ENCODE data around the gene BTBD16.

DNA sequence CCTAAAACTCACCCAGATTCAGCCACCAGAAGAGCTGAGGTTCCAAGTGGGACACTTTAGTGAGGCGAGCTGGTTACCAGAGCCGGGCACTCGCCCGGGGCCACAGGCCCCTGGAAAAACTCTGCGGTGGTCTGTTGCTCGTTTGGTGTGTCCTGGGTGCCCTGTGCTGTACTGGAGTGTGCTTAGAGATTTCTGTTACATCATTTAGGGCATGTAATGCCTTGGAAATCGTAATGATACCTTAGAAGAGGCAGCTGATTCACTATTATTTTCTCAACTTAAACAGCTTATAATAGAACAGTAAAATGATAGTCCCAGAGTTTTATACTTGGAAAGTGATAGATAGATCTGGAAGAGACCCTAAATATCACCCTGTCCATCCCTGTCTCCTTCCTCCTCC, 48.5 kb upstream of the BTBD16 start:
- TF ChIP-seq, protein P1, sequence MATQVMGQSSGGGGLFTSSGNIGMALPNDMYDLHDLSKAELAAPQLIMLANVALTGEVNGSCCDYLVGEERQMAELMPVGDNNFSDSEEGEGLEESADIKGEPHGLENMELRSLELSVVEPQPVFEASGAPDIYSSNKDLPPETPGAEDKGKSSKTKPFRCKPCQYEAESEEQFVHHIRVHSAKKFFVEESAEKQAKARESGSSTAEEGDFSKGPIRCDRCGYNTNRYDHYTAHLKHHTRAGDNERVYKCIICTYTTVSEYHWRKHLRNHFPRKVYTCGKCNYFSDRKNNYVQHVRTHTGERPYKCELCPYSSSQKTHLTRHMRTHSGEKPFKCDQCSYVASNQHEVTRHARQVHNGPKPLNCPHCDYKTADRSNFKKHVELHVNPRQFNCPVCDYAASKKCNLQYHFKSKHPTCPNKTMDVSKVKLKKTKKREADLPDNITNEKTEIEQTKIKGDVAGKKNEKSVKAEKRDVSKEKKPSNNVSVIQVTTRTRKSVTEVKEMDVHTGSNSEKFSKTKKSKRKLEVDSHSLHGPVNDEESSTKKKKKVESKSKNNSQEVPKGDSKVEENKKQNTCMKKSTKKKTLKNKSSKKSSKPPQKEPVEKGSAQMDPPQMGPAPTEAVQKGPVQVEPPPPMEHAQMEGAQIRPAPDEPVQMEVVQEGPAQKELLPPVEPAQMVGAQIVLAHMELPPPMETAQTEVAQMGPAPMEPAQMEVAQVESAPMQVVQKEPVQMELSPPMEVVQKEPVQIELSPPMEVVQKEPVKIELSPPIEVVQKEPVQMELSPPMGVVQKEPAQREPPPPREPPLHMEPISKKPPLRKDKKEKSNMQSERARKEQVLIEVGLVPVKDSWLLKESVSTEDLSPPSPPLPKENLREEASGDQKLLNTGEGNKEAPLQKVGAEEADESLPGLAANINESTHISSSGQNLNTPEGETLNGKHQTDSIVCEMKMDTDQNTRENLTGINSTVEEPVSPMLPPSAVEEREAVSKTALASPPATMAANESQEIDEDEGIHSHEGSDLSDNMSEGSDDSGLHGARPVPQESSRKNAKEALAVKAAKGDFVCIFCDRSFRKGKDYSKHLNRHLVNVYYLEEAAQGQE (IDR thresholded peaks at IDR 0.05; ENCODE audit: borderline replicate concordance in 1 of 2, low read depth in 1 of 2, low read length in 2 of 2) = no peak
- TF ChIP-seq ZNF337 (CRISPR knock-in tag; IDR thresholded peaks at IDR 0.05; ENCODE audit: borderline replicate concordance, low read depth) (no peak), CEBPG (CRISPR knock-in tag; IDR thresholded peaks at IDR 0.05) (no peak), HNRNPH1 (optimal IDR thresholded peaks at IDR 0.05; ENCODE audit: low read depth, low read length) (no peak), ZBTB8A (CRISPR knock-in tag; IDR thresholded peaks at IDR 0.05; ENCODE audit: borderline replicate concordance, low read depth) (no peak), RNF2 (conservative IDR thresholded peaks at IDR 0.05; ENCODE audit: low read depth) (no peak), KDM3A (CRISPR knock-in tag; IDR thresholded peaks at IDR 0.05; ENCODE audit: low read depth) (no peak)
- TF ChIP-seq, protein P2, sequence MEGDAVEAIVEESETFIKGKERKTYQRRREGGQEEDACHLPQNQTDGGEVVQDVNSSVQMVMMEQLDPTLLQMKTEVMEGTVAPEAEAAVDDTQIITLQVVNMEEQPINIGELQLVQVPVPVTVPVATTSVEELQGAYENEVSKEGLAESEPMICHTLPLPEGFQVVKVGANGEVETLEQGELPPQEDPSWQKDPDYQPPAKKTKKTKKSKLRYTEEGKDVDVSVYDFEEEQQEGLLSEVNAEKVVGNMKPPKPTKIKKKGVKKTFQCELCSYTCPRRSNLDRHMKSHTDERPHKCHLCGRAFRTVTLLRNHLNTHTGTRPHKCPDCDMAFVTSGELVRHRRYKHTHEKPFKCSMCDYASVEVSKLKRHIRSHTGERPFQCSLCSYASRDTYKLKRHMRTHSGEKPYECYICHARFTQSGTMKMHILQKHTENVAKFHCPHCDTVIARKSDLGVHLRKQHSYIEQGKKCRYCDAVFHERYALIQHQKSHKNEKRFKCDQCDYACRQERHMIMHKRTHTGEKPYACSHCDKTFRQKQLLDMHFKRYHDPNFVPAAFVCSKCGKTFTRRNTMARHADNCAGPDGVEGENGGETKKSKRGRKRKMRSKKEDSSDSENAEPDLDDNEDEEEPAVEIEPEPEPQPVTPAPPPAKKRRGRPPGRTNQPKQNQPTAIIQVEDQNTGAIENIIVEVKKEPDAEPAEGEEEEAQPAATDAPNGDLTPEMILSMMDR (CRISPR knock-in tag; IDR thresholded peaks at IDR 0.05) = no peak
- TF ChIP-seq, protein P3, sequence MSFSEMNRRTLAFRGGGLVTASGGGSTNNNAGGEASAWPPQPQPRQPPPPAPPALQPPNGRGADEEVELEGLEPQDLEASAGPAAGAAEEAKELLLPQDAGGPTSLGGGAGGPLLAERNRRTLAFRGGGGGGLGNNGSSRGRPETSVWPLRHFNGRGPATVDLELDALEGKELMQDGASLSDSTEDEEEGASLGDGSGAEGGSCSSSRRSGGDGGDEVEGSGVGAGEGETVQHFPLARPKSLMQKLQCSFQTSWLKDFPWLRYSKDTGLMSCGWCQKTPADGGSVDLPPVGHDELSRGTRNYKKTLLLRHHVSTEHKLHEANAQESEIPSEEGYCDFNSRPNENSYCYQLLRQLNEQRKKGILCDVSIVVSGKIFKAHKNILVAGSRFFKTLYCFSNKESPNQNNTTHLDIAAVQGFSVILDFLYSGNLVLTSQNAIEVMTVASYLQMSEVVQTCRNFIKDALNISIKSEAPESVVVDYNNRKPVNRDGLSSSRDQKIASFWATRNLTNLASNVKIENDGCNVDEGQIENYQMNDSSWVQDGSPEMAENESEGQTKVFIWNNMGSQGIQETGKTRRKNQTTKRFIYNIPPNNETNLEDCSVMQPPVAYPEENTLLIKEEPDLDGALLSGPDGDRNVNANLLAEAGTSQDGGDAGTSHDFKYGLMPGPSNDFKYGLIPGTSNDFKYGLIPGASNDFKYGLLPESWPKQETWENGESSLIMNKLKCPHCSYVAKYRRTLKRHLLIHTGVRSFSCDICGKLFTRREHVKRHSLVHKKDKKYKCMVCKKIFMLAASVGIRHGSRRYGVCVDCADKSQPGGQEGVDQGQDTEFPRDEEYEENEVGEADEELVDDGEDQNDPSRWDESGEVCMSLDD (CRISPR knock-in tag; IDR thresholded peaks at IDR 0.05; ENCODE audit: borderline replicate concordance) = no peak

Measured in HepG2 (cell line).